K562 (cell line): ENCODE results near the gene TXLNG. TPM values are rescaled to one million over a fixed set of nuclear protein-coding genes. Genes with fewer than 3 reads are reported as not detected.

Experiments used
- ATAC-seq: fragments of 200-7000 bp; cut with Tn5 transposase; 3 replicates; pipeline ENCODE4 v1.9.1; 2020; ENCODE audit warnings: moderate library complexity
- BruUV-seq: library from RNA; stranded (reverse); fragments of 400-500 nt; replicated peaks from 2 replicates; lab custom pipeline; 2021; lab: Mats Ljungman, UMichigan
- CTCF ChIA-PET: fragments of 300-600 bp; formaldehyde crosslinking; extraction: SDS; loops from one replicate; lab custom pipeline; 2021; ENCODE audit warnings: low intra/inter-chr PET ratio; lab: Yijun Ruan, JAX
- POLR2A ChIA-PET: fragments of 300-600, 350-650 bp; sonication (Branson Sonifier 250); formaldehyde crosslinking; extraction: SDS; loops from one replicate; lab custom pipeline; 2021; ENCODE audit warnings: antibody characterized with exemption, inconsistent platforms; lab: Yijun Ruan, JAX
- DNase-seq, 4 experiments: peaks; one replicate each; pipeline versions ENCODE4 v3.0.0 to v3.0.0-alpha.2; 2011 to 2018; ENCODE audit warnings: low spot score in 3 of 4, mixed read lengths in 3 of 4; ENCODE audit errors: extremely low read depth in 1 of 4
- FAIRE-seq: peaks from 2 replicates; lab custom pipeline; 2011; peaks lifted over from hg19 to GRCh38; lab: Jason Lieb, UNC
- H2AFZ ChIP-seq: 2 replicates; pipeline ENCODE4 v1.6.0; 2011; ENCODE audit warnings: low read depth, low read length, control low read depth, inconsistent platforms
- H3K27ac ChIP-seq: fragments of 200-600 bp; 3 replicates; pipeline ENCODE4 v1.8.0; 2011; ENCODE audit warnings: low read depth, mild to moderate bottlenecking, control low read depth, inconsistent platforms, low read length, moderate library complexity, mixed read lengths; ENCODE audit errors: extremely low read depth
- H3K27me3 ChIP-seq, 2 experiments: fragments of 300-600 bp in 1 of 2; 2 replicates in 1 of 2; 3 replicates in 1 of 2; pipeline versions ENCODE4 v1.6.0 to v1.8.0; 2011; ENCODE audit warnings: inconsistent platforms in 2 of 2, low read length in 2 of 2, mild to moderate bottlenecking in 1 of 2, mixed read lengths in 1 of 2, moderate library complexity in 1 of 2; ENCODE audit not compliant: control insufficient read depth in 2 of 2, insufficient read depth in 2 of 2
- H3K36me3 ChIP-seq: fragments of 300-600 bp; 3 replicates; pipeline ENCODE4 v1.8.0; 2011; ENCODE audit warnings: mild to moderate bottlenecking, low read length, inconsistent platforms; ENCODE audit not compliant: control insufficient read depth, insufficient read depth
- H3K4me1 ChIP-seq, 2 experiments: fragments of 200-600 bp in 1 of 2; replicated peaks in 1 of 2; 2 replicates in 1 of 2; 3 replicates in 1 of 2; pipeline versions ENCODE4 v1.5.1 to v1.8.0; 2011; ENCODE audit warnings: inconsistent platforms in 2 of 2, low read length in 2 of 2, mild to moderate bottlenecking in 1 of 2, mixed read lengths in 1 of 2, moderate library complexity in 1 of 2; ENCODE audit not compliant: control insufficient read depth in 2 of 2, insufficient read depth in 2 of 2
- H3K4me2 ChIP-seq: 2 replicates; pipeline ENCODE4 v1.6.1; 2011; ENCODE audit warnings: low read length, control low read depth, inconsistent platforms, mixed read lengths; ENCODE audit not compliant: insufficient read depth
- H3K4me3 ChIP-seq: fragments of 200-600 bp; sonication (generic), shearing (Covaris generic); 2 replicates; pipeline ENCODE4 v1.5.1; 2016; ENCODE audit warnings: control low read depth, inconsistent platforms
- H3K79me2 ChIP-seq: fragments of 200-600 bp; 3 replicates; pipeline ENCODE4 v1.8.0; 2011; ENCODE audit warnings: low read length, inconsistent platforms; ENCODE audit not compliant: control insufficient read depth, insufficient read depth
- H3K9ac ChIP-seq, 2 experiments: 2 replicates each; pipeline versions ENCODE4 v1.6.0 to v1.6.1; 2011; ENCODE audit warnings: low read depth in 2 of 2, low read length in 2 of 2, control low read depth in 1 of 2, inconsistent platforms in 1 of 2, mild to moderate bottlenecking in 1 of 2, mixed read lengths in 1 of 2; ENCODE audit not compliant: insufficient read depth in 1 of 2
- H3K9me1 ChIP-seq: one replicate; pipeline ENCODE4 v1.6.0; 2011; ENCODE audit warnings: inconsistent platforms, mild to moderate bottlenecking, low read length, moderate library complexity; ENCODE audit not compliant: control insufficient read depth, insufficient read depth
- H3K9me3 ChIP-seq: replicated peaks from 2 replicates; pipeline ENCODE4 v1.5.1; 2011; ENCODE audit warnings: low read depth, low read length, inconsistent platforms; ENCODE audit not compliant: control insufficient read depth, insufficient read depth
- H4K20me1 ChIP-seq: replicated peaks from 2 replicates; pipeline ENCODE4 v1.6.1; 2011; ENCODE audit warnings: low read length, inconsistent platforms, mixed read lengths; ENCODE audit not compliant: control insufficient read depth, insufficient read depth
- FOXJ2 ChIP-seq: fragments of 200-800 bp; sonication (Bioruptor generic); IDR thresholded peaks from 2 replicates; pipeline ENCODE4 v1.6.1; 2016; ENCODE audit warnings: missing genetic modification characterization, missing compliant biosample characterization
- FOXK2 ChIP-seq, 2 experiments: fragments of 450-650 bp; IDR thresholded peaks in 1 of 2; conservative IDR thresholded peaks in 1 of 2; 2 replicates each; pipeline ENCODE4 v1.6.1; 2016; ENCODE audit warnings: low read depth in 2 of 2, mild to moderate bottlenecking in 1 of 2
- GATAD2B ChIP-seq: fragments of 450-650 bp; IDR thresholded peaks from 2 replicates; pipeline ENCODE4 v1.6.1; 2017; ENCODE audit warnings: mild to moderate bottlenecking, borderline replicate concordance
- KHSRP ChIP-seq: fragments of 450-650 bp; IDR thresholded peaks from 2 replicates; pipeline ENCODE4 v1.6.1; 2017
- MAFK ChIP-seq: IDR thresholded peaks from 2 replicates; pipeline ENCODE4 v1.6.1; 2011; ENCODE audit warnings: low read length, improper control_type of control experiment
- SNRNP70 ChIP-seq: fragments of 200-400 bp; formaldehyde crosslinking; optimal IDR thresholded peaks from 2 replicates; pipeline ENCODE3; 2017; ENCODE audit warnings: low read depth, low read length
- STAT5A ChIP-seq: IDR thresholded peaks from 2 replicates; pipeline ENCODE4 v1.6.1; 2012; ENCODE audit warnings: low read length, inconsistent platforms, borderline replicate concordance
- ZNF212 ChIP-seq: fragments of 450-650 bp; formaldehyde crosslinking; IDR thresholded peaks from 2 replicates; pipeline ENCODE4 v1.4.0; 2020; ENCODE audit warnings: mild to moderate bottlenecking
- in situ Hi-C: fragments of 300-500 bp; cut with MboI; formaldehyde crosslinking; loops from 4 replicates; pipeline ENCODE4 v1.15.0; 2018; ENCODE audit warnings: inconsistent platforms, mixed read lengths
- intact Hi-C: fragments of 100-400 bp; cut with micrococcal nuclease; formaldehyde crosslinking; loops from 2 replicates; pipeline ENCODE4 v1.14.2; 2022
- polyA plus RNA-seq, 8 experiments: library from polyadenylated mRNA; depleted of rRNA in 4 of 8; stranded (reverse) in 5 of 8; unstranded in 3 of 8; fragments of >200 nt; fragmentation: Nextera tagmentation in 2 of 8; fragmentation: Illumina TruSeq in 1 of 8; extraction: Ambion mirVana in 2 of 8; extraction: Trizol in 1 of 8; gene quantifications; 2 replicates each; pipeline versions ENCODE4 v1.2.1 to v1.2.3, GENCODE V29; 2011 to 2014; ENCODE audit warnings: inconsistent platforms in 1 of 8, missing spikeins in 1 of 8
- total RNA-seq, 7 experiments: library from RNA; depleted of rRNA in 6 of 7; stranded (reverse); fragments of >200 nt in 6 of 7; fragmentation: Illumina TruSeq in 2 of 7; extraction: Trizol in 2 of 7; gene quantifications; 2 replicates each; pipeline versions ENCODE4 v1.2.1 to v1.2.3, GENCODE V29; 2011 to 2021; ENCODE audit warnings: low replicate concordance in 1 of 7

TXLNG gene
- total and polyA plus RNA-seq, 9 of the 15 experiments (the other 6 are each of a cell fraction or from before 2014, with no cell fraction given), result 13.1 to 47.0 (median 31.6) TPM

GRCh38 chrX:16807548-16807947, 21.3 kb downstream of the TXLNG start:
- peak; percentile 49 for ATAC-seq
- Histone ChIP-seq H4K20me1 (no peaks in the 10 kb centered on the region), H3K4me2 (0 out of 2 replicates have a peak overlapping the region, but pooled peaks have one; percentile 8), H3K9ac (no peak overlapping the region), H3K36me3 (peaks cover 34% of the 10 kb centered on the region; the same call in 2 of the 3 replicates), H3K4me1 (peaks cover 4 to 8% of the 10 kb centered on the region in 2 experiments; a peak in 4 of 5 replicates), H3K27me3 (no peaks in the 10 kb centered on the region), H3K9me1 (no peaks in the 10 kb centered on the region)
- ChIA-PET POLR2A (interaction anchor here (0.8 to 2.1 kb wide), 4 partner anchors 10 to 36 kb away, joined by 3 to 15 read pairs (median 6); no protein-coding TSS in a partner anchor), CTCF (no interaction called here)
- in situ Hi-C loops, result no loop called here
- no peak for TF ChIP-seq KHSRP
- TF ChIP-seq STAT5A, result no peak
- no peak for TF ChIP-seq FOXJ2 (tag)
- TF ChIP-seq MAFK, result no peak
- TF ChIP-seq ZNF212 (CRISPR knock-in tag), result no peak
- no peak for TF ChIP-seq FOXK2 (conservative IDR thresholded peaks at IDR 0.05 in 1 of 2, IDR thresholded peaks at IDR 0.05 in 1 of 2; ENCODE audit: low read depth in 2 of 2)
- no peak for TF ChIP-seq SNRNP70
- no peak for TF ChIP-seq GATAD2B
- TF ChIP-seq, all 486 proteins: peak for 0
- Histone ChIP-seq H3K9me3 (no peaks in the 10 kb centered on the region), H3K4me3 (no peak overlapping the region), H3K27ac (peak overlapping the region; percentile 45; the same call in 1 of the 3 replicates), H2AFZ (no peak overlapping the region), H3K79me2 (peaks cover 84% of the 10 kb centered on the region)
- DNase-seq (no peak), FAIRE-seq (no peak)
- intact Hi-C loops, result no loop called here
- no TSS peak for BruUV-seq
